ENCODE results near the gene UBASH3A. TPM values are rescaled to one million over a fixed set of nuclear protein-coding genes. Genes with fewer than 3 reads are reported as not detected.

The UBASH3A gene
- polyA plus RNA-seq, 1 of the 3 experiments (the other 2 are of a cell fraction): not detected

DNA sequence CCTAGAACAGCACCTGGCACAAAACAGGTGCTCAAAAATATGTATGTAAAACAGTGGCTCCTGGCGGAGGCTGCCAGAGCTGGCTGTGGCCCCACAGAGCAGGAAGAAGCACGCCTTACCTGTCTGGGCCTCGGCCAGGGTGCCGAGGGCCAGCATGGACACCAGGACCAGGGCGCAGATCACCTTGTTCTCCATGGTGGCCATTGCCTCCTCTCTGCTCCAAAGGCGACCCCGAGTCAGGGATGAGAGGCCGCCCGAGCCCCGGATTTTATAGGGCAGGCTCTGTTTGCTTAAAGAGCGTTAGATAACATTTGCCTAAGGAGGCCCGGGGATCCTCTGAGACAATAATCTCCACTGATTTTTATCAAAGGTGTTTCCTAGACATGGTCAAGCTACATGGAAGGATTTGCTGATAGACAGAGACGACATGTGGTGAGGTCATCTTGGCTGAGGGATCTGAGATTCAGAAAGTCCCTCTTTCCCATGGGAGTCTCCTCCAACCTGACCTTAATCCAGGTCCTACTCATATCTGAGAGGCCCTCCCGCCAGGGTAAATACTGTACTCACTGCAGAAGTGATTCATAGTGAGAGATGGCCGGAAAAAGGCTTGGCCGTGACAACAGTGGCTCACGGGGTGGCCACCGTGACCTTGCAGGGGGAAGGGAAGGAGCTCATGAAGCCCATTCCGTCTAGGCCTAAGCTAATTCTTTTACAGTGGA lies 37.3 kb upstream of the UBASH3A start, which contains the start of gene TFF1:
Gene TFF1 (minus strand): TSS at position 244 of the 719 bp plus-strand sequence. CDS start 40 bp downstream, at position 204.
- H3K4me1 ChIP-seq (ENCODE audit: control insufficient read depth in 1 of 2, insufficient read depth in 2 of 2, low read depth in 1 of 2, low read length in 1 of 2): no peaks in the 10 kb centered on the region
- no peak within 1 kb of the TSS for H3K4me2 ChIP-seq
- H3K9ac ChIP-seq: no peak within 1 kb of the TSS
- TF ChIP-seq, protein P1, sequence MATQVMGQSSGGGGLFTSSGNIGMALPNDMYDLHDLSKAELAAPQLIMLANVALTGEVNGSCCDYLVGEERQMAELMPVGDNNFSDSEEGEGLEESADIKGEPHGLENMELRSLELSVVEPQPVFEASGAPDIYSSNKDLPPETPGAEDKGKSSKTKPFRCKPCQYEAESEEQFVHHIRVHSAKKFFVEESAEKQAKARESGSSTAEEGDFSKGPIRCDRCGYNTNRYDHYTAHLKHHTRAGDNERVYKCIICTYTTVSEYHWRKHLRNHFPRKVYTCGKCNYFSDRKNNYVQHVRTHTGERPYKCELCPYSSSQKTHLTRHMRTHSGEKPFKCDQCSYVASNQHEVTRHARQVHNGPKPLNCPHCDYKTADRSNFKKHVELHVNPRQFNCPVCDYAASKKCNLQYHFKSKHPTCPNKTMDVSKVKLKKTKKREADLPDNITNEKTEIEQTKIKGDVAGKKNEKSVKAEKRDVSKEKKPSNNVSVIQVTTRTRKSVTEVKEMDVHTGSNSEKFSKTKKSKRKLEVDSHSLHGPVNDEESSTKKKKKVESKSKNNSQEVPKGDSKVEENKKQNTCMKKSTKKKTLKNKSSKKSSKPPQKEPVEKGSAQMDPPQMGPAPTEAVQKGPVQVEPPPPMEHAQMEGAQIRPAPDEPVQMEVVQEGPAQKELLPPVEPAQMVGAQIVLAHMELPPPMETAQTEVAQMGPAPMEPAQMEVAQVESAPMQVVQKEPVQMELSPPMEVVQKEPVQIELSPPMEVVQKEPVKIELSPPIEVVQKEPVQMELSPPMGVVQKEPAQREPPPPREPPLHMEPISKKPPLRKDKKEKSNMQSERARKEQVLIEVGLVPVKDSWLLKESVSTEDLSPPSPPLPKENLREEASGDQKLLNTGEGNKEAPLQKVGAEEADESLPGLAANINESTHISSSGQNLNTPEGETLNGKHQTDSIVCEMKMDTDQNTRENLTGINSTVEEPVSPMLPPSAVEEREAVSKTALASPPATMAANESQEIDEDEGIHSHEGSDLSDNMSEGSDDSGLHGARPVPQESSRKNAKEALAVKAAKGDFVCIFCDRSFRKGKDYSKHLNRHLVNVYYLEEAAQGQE (IDR thresholded peaks at IDR 0.05; ENCODE audit: low read depth, low read length): no peak
- TF ChIP-seq MXI1 (IDR thresholded peaks at IDR 0.05; ENCODE audit: low read depth, low read length): no peak
- H3K4me3 ChIP-seq (ENCODE audit: low read depth in 2 of 2, low read length in 1 of 2): no peak within 1 kb of the TSS
- no peaks in the 10 kb centered on the region for H3K9me2 ChIP-seq
- 48% methylated on average over 10 of the region's 19 CpGs for WGBS (ENCODE audit: low lambda C conversion rate)
- H4K20me1 ChIP-seq (ENCODE audit: insufficient read depth): no peaks in the 10 kb centered on the region
- no peak for DNase-seq
- H3K9me3 ChIP-seq: no peaks in the 10 kb centered on the region
- no peaks in the 10 kb centered on the region for H3K79me2 ChIP-seq (ENCODE audit: insufficient read depth)
- ChIA-PET POLR2A (no interaction called here), CTCF (no interaction called here)
- H3F3A ChIP-seq (replicated peaks; ENCODE audit: insufficient read depth): no peaks in the 10 kb centered on the region
- H3K27me3 ChIP-seq (ENCODE audit: insufficient read depth): no peaks in the 10 kb centered on the region
- no peaks in the 10 kb centered on the region for H3K36me3 ChIP-seq (replicated peaks in 1 of 2; ENCODE audit: control insufficient read depth in 1 of 2, insufficient read depth in 2 of 2, low read length in 1 of 2)
- H2AFZ ChIP-seq (ENCODE audit: low read depth): no peak within 1 kb of the TSS
- no peak within 1 kb of the TSS for H3K27ac ChIP-seq (ENCODE audit: low read depth in 2 of 2, low read length in 1 of 2)

GRCh38 chr21:42367367-42368165 lies 36.1 kb upstream of the UBASH3A start:
- POLR2A ChIA-PET: no interaction called here

More at GRCh38 chr21:42367367-42368165, 36.1 kb upstream of the UBASH3A start:
- Histone ChIP-seq H3K9ac (no peak overlapping the region), H3K9me2 (no peaks in the 10 kb centered on the region), H3K36me3 (replicated peaks in 1 of 2; ENCODE audit: control insufficient read depth in 1 of 2, insufficient read depth in 2 of 2, low read length in 1 of 2) (no peaks in the 10 kb centered on the region), H3K4me3 (ENCODE audit: low read depth in 2 of 2, low read length in 1 of 2) (no peak overlapping the region), H3K9me3 (no peaks in the 10 kb centered on the region), H3K4me2 (no peak overlapping the region), H3F3A (replicated peaks; ENCODE audit: insufficient read depth) (no peaks in the 10 kb centered on the region), H4K20me1 (ENCODE audit: insufficient read depth) (no peaks in the 10 kb centered on the region), H3K27me3 (ENCODE audit: insufficient read depth) (no peaks in the 10 kb centered on the region), H3K27ac (ENCODE audit: low read depth in 2 of 2, low read length in 1 of 2) (no peak overlapping the region), H2AFZ (ENCODE audit: low read depth) (no peak overlapping the region), H3K4me1 (ENCODE audit: control insufficient read depth in 1 of 2, insufficient read depth in 2 of 2, low read depth in 1 of 2, low read length in 1 of 2) (no peaks in the 10 kb centered on the region), H3K79me2 (ENCODE audit: insufficient read depth) (no peaks in the 10 kb centered on the region)
- DNase-seq: no peak
- no peak for TF ChIP-seq FOSL2 (IDR thresholded peaks at IDR 0.05; ENCODE audit: borderline replicate concordance, low read depth)
- TF ChIP-seq, protein P2, sequence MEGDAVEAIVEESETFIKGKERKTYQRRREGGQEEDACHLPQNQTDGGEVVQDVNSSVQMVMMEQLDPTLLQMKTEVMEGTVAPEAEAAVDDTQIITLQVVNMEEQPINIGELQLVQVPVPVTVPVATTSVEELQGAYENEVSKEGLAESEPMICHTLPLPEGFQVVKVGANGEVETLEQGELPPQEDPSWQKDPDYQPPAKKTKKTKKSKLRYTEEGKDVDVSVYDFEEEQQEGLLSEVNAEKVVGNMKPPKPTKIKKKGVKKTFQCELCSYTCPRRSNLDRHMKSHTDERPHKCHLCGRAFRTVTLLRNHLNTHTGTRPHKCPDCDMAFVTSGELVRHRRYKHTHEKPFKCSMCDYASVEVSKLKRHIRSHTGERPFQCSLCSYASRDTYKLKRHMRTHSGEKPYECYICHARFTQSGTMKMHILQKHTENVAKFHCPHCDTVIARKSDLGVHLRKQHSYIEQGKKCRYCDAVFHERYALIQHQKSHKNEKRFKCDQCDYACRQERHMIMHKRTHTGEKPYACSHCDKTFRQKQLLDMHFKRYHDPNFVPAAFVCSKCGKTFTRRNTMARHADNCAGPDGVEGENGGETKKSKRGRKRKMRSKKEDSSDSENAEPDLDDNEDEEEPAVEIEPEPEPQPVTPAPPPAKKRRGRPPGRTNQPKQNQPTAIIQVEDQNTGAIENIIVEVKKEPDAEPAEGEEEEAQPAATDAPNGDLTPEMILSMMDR (IDR thresholded peaks at IDR 0.05): no peak
- no peak for TF ChIP-seq GATA2 (CRISPR knock-in tag; IDR thresholded peaks at IDR 0.05)
- TF ChIP-seq EZH2phosphoT487 (IDR thresholded peaks at IDR 0.05; ENCODE audit: borderline replicate concordance, low read depth): no peak
- TF ChIP-seq NRF1 (IDR thresholded peaks at IDR 0.05; ENCODE audit: low read depth, low read length): no peak
- no peak for TF ChIP-seq GABPA (IDR thresholded peaks at IDR 0.05; ENCODE audit: low read depth)
- no peak for TF ChIP-seq MAX (IDR thresholded peaks at IDR 0.05; ENCODE audit: low read depth)
- TF ChIP-seq SMC3 (IDR thresholded peaks at IDR 0.05; ENCODE audit: low read depth, low read length): no peak
- TF ChIP-seq ELF1 (IDR thresholded peaks at IDR 0.05): no peak
- TF ChIP-seq, protein P3, sequence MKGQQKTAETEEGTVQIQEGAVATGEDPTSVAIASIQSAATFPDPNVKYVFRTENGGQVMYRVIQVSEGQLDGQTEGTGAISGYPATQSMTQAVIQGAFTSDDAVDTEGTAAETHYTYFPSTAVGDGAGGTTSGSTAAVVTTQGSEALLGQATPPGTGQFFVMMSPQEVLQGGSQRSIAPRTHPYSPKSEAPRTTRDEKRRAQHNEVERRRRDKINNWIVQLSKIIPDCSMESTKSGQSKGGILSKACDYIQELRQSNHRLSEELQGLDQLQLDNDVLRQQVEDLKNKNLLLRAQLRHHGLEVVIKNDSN (IDR thresholded peaks at IDR 0.05; ENCODE audit: borderline replicate concordance, low read depth): no peak
- TF ChIP-seq SIN3A (IDR thresholded peaks at IDR 0.05; ENCODE audit: borderline replicate concordance, low read depth, low read length): no peak
- TF ChIP-seq PBX3 (IDR thresholded peaks at IDR 0.05): no peak
- TF ChIP-seq TAF1 (IDR thresholded peaks at IDR 0.05; ENCODE audit: borderline replicate concordance, low read depth, low read length): no peak
- no peak for TF ChIP-seq TCF12 (IDR thresholded peaks at IDR 0.05)
- no peak for TF ChIP-seq RFX5 (IDR thresholded peaks at IDR 0.05; ENCODE audit: low read length)
- 46% methylated on average over 11 of the region's 14 CpGs for WGBS (ENCODE audit: low lambda C conversion rate)
- CTCF ChIA-PET: no interaction called here
